Endothelial cell of umbilical vein (primary cell): ENCODE data around the gene SH3TC2. TPM values are rescaled to one million over a fixed set of nuclear protein-coding genes. Genes with fewer than 3 reads are reported as not detected.

Experiments
- BruUV-seq: library from RNA; stranded (reverse); fragments of 400-500 nt; replicated peaks from 2 replicates; lab custom pipeline; 2021; lab: Mats Ljungman, UMichigan
- CTCF ChIA-PET: fragments of 300-600, 350-600 bp; sonication (Branson Sonifier 250); formaldehyde crosslinking; loops from one replicate; lab custom pipeline; 2021; ENCODE audit warnings: antibody characterized with exemption, inconsistent platforms; lab: Charles Lee
- POLR2A ChIA-PET: fragments of 300-600, 350-600 bp; sonication (Branson Sonifier 250); formaldehyde crosslinking; loops from one replicate; lab custom pipeline; 2021; ENCODE audit warnings: antibody characterized with exemption, inconsistent platforms; lab: Charles Lee
- DNase-seq: peaks from one replicate; pipeline ENCODE4 v3.0.0-alpha.2; 2011; ENCODE audit warnings: low read depth, low spot score
- FAIRE-seq: peaks from 2 replicates; lab custom pipeline; 2011; peaks lifted over from hg19 to GRCh38; lab: Jason Lieb, UNC
- H2AFZ ChIP-seq: 2 replicates; pipeline ENCODE4 v1.6.0; 2012; ENCODE audit warnings: low read depth, low read length, control low read depth, inconsistent platforms
- H3K27ac ChIP-seq: 2 replicates; pipeline ENCODE4 v1.5.1; 2011; ENCODE audit warnings: low read depth, mild to moderate bottlenecking, control low read depth, low read length, moderate library complexity; ENCODE audit not compliant: insufficient read depth
- H3K27me3 ChIP-seq, 2 experiments: 2 replicates each; pipeline versions ENCODE4 v1.6.0 to v1.6.1; 2011; ENCODE audit warnings: low read length in 2 of 2, mixed read lengths in 1 of 2; ENCODE audit not compliant: control insufficient read depth in 2 of 2, insufficient read depth in 2 of 2
- H3K36me3 ChIP-seq, 2 experiments: 2 replicates in 1 of 2; 3 replicates in 1 of 2; pipeline ENCODE4 v1.5.1; 2011; ENCODE audit warnings: low read length in 2 of 2, mild to moderate bottlenecking in 1 of 2, moderate library complexity in 1 of 2; ENCODE audit not compliant: control insufficient read depth in 2 of 2, insufficient read depth in 2 of 2; ENCODE audit errors: extremely low read depth in 1 of 2
- H3K4me1 ChIP-seq: 3 replicates; pipeline ENCODE4 v1.5.1; 2011; ENCODE audit warnings: mild to moderate bottlenecking, low read length; ENCODE audit not compliant: control insufficient read depth, insufficient read depth; ENCODE audit errors: extremely low read depth
- H3K4me2 ChIP-seq: 2 replicates; pipeline ENCODE4 v1.6.1; 2011; ENCODE audit warnings: low read length, control low read depth, mixed read lengths; ENCODE audit not compliant: insufficient read depth
- H3K4me3 ChIP-seq, 3 experiments: fragments of 200-600 bp in 1 of 3; sonication (generic), shearing (Covaris generic) in 1 of 3; replicated peaks in 1 of 3; 2 replicates each; pipeline ENCODE4 v1.5.1; 2011 to 2016; ENCODE audit warnings: control low read depth in 3 of 3, low read length in 3 of 3, mild to moderate bottlenecking in 2 of 3, inconsistent platforms in 1 of 3, low read depth in 1 of 3, moderate library complexity in 1 of 3; ENCODE audit not compliant: insufficient read depth in 1 of 3
- H3K79me2 ChIP-seq: 2 replicates; pipeline ENCODE4 v1.6.0; 2012; ENCODE audit warnings: low read length, inconsistent platforms; ENCODE audit not compliant: control insufficient read depth, insufficient read depth
- H3K9ac ChIP-seq: replicated peaks from 2 replicates; pipeline ENCODE3; 2011; ENCODE audit warnings: low read length, control low read depth; ENCODE audit not compliant: insufficient read depth; ENCODE audit errors: extremely low read depth
- H3K9me1 ChIP-seq: replicated peaks from 3 replicates; pipeline ENCODE4 v1.6.0; 2011; ENCODE audit warnings: mild to moderate bottlenecking, low read length; ENCODE audit not compliant: control insufficient read depth, insufficient read depth; ENCODE audit errors: extremely low read depth
- H3K9me3 ChIP-seq: replicated peaks from 2 replicates; pipeline ENCODE4 v1.5.1; 2012; ENCODE audit warnings: low read length, inconsistent platforms; ENCODE audit not compliant: control insufficient read depth, insufficient read depth
- H4K20me1 ChIP-seq: replicated peaks from 2 replicates; pipeline ENCODE3; 2011; ENCODE audit warnings: mild to moderate bottlenecking, low read length; ENCODE audit not compliant: control insufficient read depth, insufficient read depth; ENCODE audit errors: extremely low read depth
- CTCF ChIP-seq, 2 donors: IDR thresholded peaks; 1 replicate in 1 of 2; 2 replicates in 1 of 2; pipeline ENCODE4 v1.5.1; 2011; ENCODE audit warnings: low read length in 2 of 2, mild to moderate bottlenecking in 2 of 2, moderate library complexity in 2 of 2, control low read depth in 1 of 2, inconsistent platforms in 1 of 2, low read depth in 1 of 2; ENCODE audit not compliant: insufficient read depth in 1 of 2; ENCODE audit errors: extremely low read depth in 1 of 2
- FOS ChIP-seq: IDR thresholded peaks from 2 replicates; pipeline ENCODE4 v1.6.1; 2011; ENCODE audit warnings: mild to moderate bottlenecking, low read length, moderate library complexity, borderline replicate concordance; ENCODE audit not compliant: insufficient read depth
- JUN ChIP-seq: IDR thresholded peaks from 2 replicates; pipeline ENCODE4 v1.6.1; 2011; ENCODE audit warnings: borderline replicate concordance, low read depth; ENCODE audit not compliant: insufficient read length, insufficient read depth
- MAX ChIP-seq: IDR thresholded peaks from 2 replicates; pipeline ENCODE4 v1.6.1; 2011; ENCODE audit not compliant: insufficient read depth, insufficient read length
- dilution Hi-C: fragments of 300-500 bp; cut with MboI; formaldehyde crosslinking; loops from one replicate; pipeline ENCODE4 v1.15.0; 2019; ENCODE audit warnings: low sequenced_read_pairs; ENCODE audit not compliant: extremely low pct_ligation_motif_present
- intact Hi-C: fragments of 100-400 bp; cut with micrococcal nuclease; formaldehyde crosslinking; loops from one replicate; pipeline ENCODE4 v1.10.0; 2022
- polyA plus RNA-seq, 4 experiments: library from polyadenylated mRNA; depleted of rRNA in 3 of 4; stranded (reverse) in 3 of 4; unstranded in 1 of 4; fragments of >200 nt; gene quantifications; 2 replicates each; pipeline versions ENCODE4 v1.2.1 to v1.2.3, GENCODE V29; 2011 to 2012; ENCODE audit warnings: missing spikeins in 1 of 4
- total RNA-seq: library from RNA; stranded (reverse); gene quantifications from 2 replicates; pipeline ENCODE4 v1.2.3, GENCODE V29; 2021

SH3TC2 gene
- total and polyA plus RNA-seq, 2 donors (not counting 3 experiments of a cell fraction or from before 2014, with no cell fraction given) = 0.91 to 4.3 TPM

- H4K20me1 ChIP-seq = no peaks in the 10 kb centered on the region
- no peaks in the 10 kb centered on the region for H3K79me2 ChIP-seq
- no peak overlapping the region for H3K4me2 ChIP-seq
- BruUV-seq = no TSS peak
- no peak overlapping the region for H3K27ac ChIP-seq
- H3K4me3 ChIP-seq = no peak overlapping the region
- no peak overlapping the region for H2AFZ ChIP-seq
- no peaks in the 10 kb centered on the region for H3K9me3 ChIP-seq
- peak; percentile 90 for FAIRE-seq
- H3K27me3 ChIP-seq = no peaks in the 10 kb centered on the region
- POLR2A ChIA-PET = no interaction called here
- peak; percentile 87 to 88 for TF ChIP-seq CTCF (IDR thresholded peaks at IDR 0.05; ENCODE audit: extremely low read depth in 1 of 2, insufficient read depth in 1 of 2, low read depth in 1 of 2, low read length in 2 of 2)
- TF ChIP-seq JUN = no peak
- no peak for TF ChIP-seq FOS
- no peaks in the 10 kb centered on the region for H3K9me1 ChIP-seq
- dilution Hi-C loops = no loop called here
- no peak overlapping the region for H3K9ac ChIP-seq
- CTCF ChIA-PET = interaction anchor here (0.6 to 9.6 kb wide), 62 partner anchors 9 to 856 kb away, joined by 3 to 278 read pairs (median 5); partner anchors contain the start of gene SH3TC2
- H3K4me1 ChIP-seq = peaks cover 39% of the 10 kb centered on the region
- H3K36me3 ChIP-seq = no peaks in the 10 kb centered on the region
- peak; percentile 73 for DNase-seq
- intact Hi-C loops = loop anchor here (1.0 to 10.0 kb wide), 12 partner anchors 32 to 848 kb away; no protein-coding TSS in a partner anchor
These were observed 27.5 kb downstream of the SH3TC2 start for GRCh38 chr5:149035372-149035790.

- no peak overlapping the region for H2AFZ ChIP-seq
- no peaks in the 10 kb centered on the region for H3K27me3 ChIP-seq
- H3K4me2 ChIP-seq = no peak overlapping the region
- no peaks in the 10 kb centered on the region for H3K79me2 ChIP-seq
- FAIRE-seq (no peak), DNase-seq (no peak)
- no peaks in the 10 kb centered on the region for H3K4me1 ChIP-seq
- H4K20me1 ChIP-seq = no peaks in the 10 kb centered on the region
- TF ChIP-seq MAX = no peak
- H3K9ac ChIP-seq = no peak overlapping the region
- no peaks in the 10 kb centered on the region for H3K9me1 ChIP-seq
- intact Hi-C loops = loop anchor here (10.0 kb wide), 1 partner anchor 586 kb away; no protein-coding TSS in a partner anchor
- no peak overlapping the region for H3K27ac ChIP-seq
- dilution Hi-C loops = no loop called here
- no peaks in the 10 kb centered on the region for H3K36me3 ChIP-seq
- no TSS peak for BruUV-seq
- H3K4me3 ChIP-seq = no peak overlapping the region
- ChIA-PET CTCF (interaction anchor here (0.8 to 9.6 kb wide), 10 partner anchors 73 to 300 kb away, joined by 3 to 278 read pairs (median 6); no protein-coding TSS in a partner anchor), POLR2A (no interaction called here)
- no peaks in the 10 kb centered on the region for H3K9me3 ChIP-seq
These were observed 31.9 kb downstream of the SH3TC2 start for GRCh38 chr5:149030838-149031397.
